DND-41 (cell line): ENCODE results near the gene EPB41L5.

ENCODE experiments used
- ATAC-seq: fragments of 200-7000 bp; cut with Tn5 transposase; 3 replicates; pipeline ENCODE4 v1.9.1; 2021; ENCODE audit warnings: low read depth; ENCODE audit not compliant: insufficient read depth
- DNase-seq: peaks from one replicate; pipeline ENCODE4 v3.0.0-alpha.2; 2020
- H2AFZ ChIP-seq: 2 replicates; pipeline ENCODE4 v1.6.0; 2012; ENCODE audit warnings: low read depth, low read length
- H3K27ac ChIP-seq: 2 replicates; pipeline ENCODE4 v1.5.1; 2012; ENCODE audit warnings: low read length, inconsistent platforms
- H3K27me3 ChIP-seq: fragments of 200-600 bp; sonication (generic); 2 replicates; pipeline ENCODE4 v1.6.0; 2012; ENCODE audit warnings: low read length, mild to moderate bottlenecking, inconsistent platforms; ENCODE audit not compliant: insufficient read depth, poor library complexity
- H3K36me3 ChIP-seq: 2 replicates; pipeline ENCODE4 v1.5.1; 2012; ENCODE audit warnings: low read length, inconsistent platforms; ENCODE audit not compliant: insufficient read depth
- H3K4me1 ChIP-seq: 2 replicates; pipeline ENCODE4 v1.5.1; 2012; ENCODE audit warnings: mild to moderate bottlenecking, low read length; ENCODE audit not compliant: insufficient read depth
- H3K4me2 ChIP-seq: 2 replicates; pipeline ENCODE4 v1.6.0; 2012; ENCODE audit warnings: mild to moderate bottlenecking, moderate library complexity, low read length, inconsistent platforms; ENCODE audit not compliant: insufficient read depth
- H3K4me3 ChIP-seq, 2 experiments: fragments of 200-600 bp in 1 of 2; shearing (Covaris generic) in 1 of 2; 2 replicates each; pipeline ENCODE4 v1.5.1; 2012 to 2016; ENCODE audit warnings: inconsistent platforms in 2 of 2, low read length in 2 of 2, mild to moderate bottlenecking in 2 of 2, low read depth in 1 of 2, moderate library complexity in 1 of 2
- H3K79me2 ChIP-seq: 2 replicates; pipeline ENCODE4 v1.6.0; 2012; ENCODE audit warnings: low read length, inconsistent platforms; ENCODE audit not compliant: insufficient read depth
- H3K9ac ChIP-seq: 2 replicates; pipeline ENCODE4 v1.6.0; 2012; ENCODE audit warnings: low read depth, mild to moderate bottlenecking, inconsistent platforms, low read length, moderate library complexity
- H3K9me3 ChIP-seq: 2 replicates; pipeline ENCODE4 v1.5.1; 2012; ENCODE audit warnings: low read length, moderate library complexity, mild to moderate bottlenecking, inconsistent platforms; ENCODE audit not compliant: insufficient read depth, severe bottlenecking
- H4K20me1 ChIP-seq: 2 replicates; pipeline ENCODE4 v1.6.0; 2012; ENCODE audit warnings: low read length; ENCODE audit not compliant: insufficient read depth
- EZH2 ChIP-seq: IDR thresholded peaks from 3 replicates; pipeline ENCODE4 v1.6.1; 2012; ENCODE audit warnings: borderline replicate concordance, low read depth, mild to moderate bottlenecking, moderate library complexity, low read length, inconsistent platforms; ENCODE audit not compliant: severe bottlenecking
- TF ChIP-seq, protein P1 (sequence below): IDR thresholded peaks from 2 replicates; pipeline ENCODE4 v1.5.1; 2012; ENCODE audit warnings: borderline replicate concordance, low read length, moderate library complexity, mild to moderate bottlenecking; ENCODE audit not compliant: poor library complexity, severe bottlenecking; ENCODE audit errors: extremely low read depth

The EPB41L5 gene

DNA sequence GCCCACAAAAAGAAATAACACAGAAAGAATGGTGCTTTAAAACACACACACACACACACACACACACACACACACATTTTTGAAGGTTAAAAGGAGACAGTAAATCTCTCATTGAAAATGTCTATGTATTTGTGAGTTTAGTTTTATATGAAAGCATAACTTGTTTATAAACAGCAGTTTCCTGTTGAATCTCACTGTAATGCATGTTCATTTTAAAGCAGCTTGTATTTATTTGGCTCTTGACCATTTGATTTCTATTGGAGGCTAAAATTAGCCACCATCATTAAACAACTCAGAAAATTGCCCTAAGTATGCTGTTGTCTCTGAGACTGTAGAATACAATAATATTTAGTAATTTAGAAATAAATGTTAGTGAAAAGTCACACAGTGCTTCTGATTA, 115.3 kb downstream of the EPB41L5 start:
- no peaks in the 10 kb centered on the region for H3K79me2 ChIP-seq
- no peaks in the 10 kb centered on the region for H3K9me3 ChIP-seq
- TF ChIP-seq, protein P1, sequence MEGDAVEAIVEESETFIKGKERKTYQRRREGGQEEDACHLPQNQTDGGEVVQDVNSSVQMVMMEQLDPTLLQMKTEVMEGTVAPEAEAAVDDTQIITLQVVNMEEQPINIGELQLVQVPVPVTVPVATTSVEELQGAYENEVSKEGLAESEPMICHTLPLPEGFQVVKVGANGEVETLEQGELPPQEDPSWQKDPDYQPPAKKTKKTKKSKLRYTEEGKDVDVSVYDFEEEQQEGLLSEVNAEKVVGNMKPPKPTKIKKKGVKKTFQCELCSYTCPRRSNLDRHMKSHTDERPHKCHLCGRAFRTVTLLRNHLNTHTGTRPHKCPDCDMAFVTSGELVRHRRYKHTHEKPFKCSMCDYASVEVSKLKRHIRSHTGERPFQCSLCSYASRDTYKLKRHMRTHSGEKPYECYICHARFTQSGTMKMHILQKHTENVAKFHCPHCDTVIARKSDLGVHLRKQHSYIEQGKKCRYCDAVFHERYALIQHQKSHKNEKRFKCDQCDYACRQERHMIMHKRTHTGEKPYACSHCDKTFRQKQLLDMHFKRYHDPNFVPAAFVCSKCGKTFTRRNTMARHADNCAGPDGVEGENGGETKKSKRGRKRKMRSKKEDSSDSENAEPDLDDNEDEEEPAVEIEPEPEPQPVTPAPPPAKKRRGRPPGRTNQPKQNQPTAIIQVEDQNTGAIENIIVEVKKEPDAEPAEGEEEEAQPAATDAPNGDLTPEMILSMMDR: no peak
- no peak for TF ChIP-seq EZH2
- DNase-seq: no peak
- H3K27ac ChIP-seq: no peak overlapping the region
- H2AFZ ChIP-seq: no peak overlapping the region
- H3K4me1 ChIP-seq: no peaks in the 10 kb centered on the region
- no peaks in the 10 kb centered on the region for H4K20me1 ChIP-seq
- no peak overlapping the region for H3K4me2 ChIP-seq
- no peak overlapping the region for H3K9ac ChIP-seq
- no peak for ATAC-seq
- peaks cover 11% of the 10 kb centered on the region for H3K36me3 ChIP-seq
- H3K4me3 ChIP-seq: no peak overlapping the region
- H3K27me3 ChIP-seq: no peaks in the 10 kb centered on the region

DNA sequence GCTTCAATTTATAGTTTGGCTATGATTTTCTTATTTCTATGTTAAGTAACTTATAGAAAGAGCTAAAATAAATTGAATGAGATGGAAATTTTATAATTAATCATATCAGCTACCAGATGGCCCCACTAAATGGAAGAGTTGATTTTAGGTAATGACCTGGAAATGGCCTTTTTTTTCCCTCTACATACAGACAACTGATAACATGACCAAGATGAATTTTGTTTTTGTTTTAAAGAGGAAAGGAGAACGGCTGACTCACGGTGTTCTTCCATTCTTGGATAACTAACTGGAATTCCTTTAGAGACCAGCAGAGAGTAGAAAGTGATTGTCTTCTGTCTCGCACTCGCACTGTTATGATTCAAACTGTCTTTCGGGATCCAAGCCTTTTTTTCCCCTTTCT, 119.3 kb downstream of the EPB41L5 start:
- no peaks in the 10 kb centered on the region for H3K27me3 ChIP-seq
- no peak overlapping the region for H2AFZ ChIP-seq

DNA sequence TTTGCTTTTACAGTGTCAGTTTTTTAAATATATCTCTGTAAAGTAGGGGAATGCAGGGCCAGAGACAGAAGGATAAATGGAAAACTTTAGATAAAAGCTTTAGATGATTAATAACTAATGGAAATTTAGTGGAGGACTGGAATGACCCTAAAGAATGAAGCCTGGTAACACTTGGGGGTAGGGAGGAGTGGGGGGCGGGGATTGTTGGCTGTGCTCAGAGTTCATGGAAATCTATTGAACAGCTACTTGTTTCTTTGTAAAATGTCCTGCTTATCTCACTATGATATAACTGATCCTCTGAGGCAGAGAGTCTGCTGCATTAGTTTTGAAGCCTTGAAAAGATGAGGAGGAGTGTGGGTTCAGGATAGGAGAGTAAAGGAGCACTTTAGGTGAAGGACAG, 119.8 kb downstream of the EPB41L5 start:
- Histone ChIP-seq H3K9ac (no peak overlapping the region), H3K36me3 (peaks cover 35% of the 10 kb centered on the region), H4K20me1 (no peaks in the 10 kb centered on the region), H2AFZ (no peak overlapping the region), H3K4me1 (no peaks in the 10 kb centered on the region), H3K27me3 (no peaks in the 10 kb centered on the region), H3K27ac (no peak overlapping the region), H3K79me2 (no peaks in the 10 kb centered on the region), H3K9me3 (peaks cover 7% of the 10 kb centered on the region), H3K4me2 (no peak overlapping the region), H3K4me3 (no peak overlapping the region)
- DNase-seq (no peak), ATAC-seq (no peak)
- no peak for TF ChIP-seq EZH2
- TF ChIP-seq, protein P1: no peak

More for the DNA sequence above, 119.3 kb downstream of the EPB41L5 start:
- DNase-seq (no peak), ATAC-seq (no peak)
- Histone ChIP-seq H3K36me3 (peaks cover 35% of the 10 kb centered on the region), H3K79me2 (no peaks in the 10 kb centered on the region), H4K20me1 (no peaks in the 10 kb centered on the region), H3K4me2 (no peak overlapping the region), H3K4me1 (no peaks in the 10 kb centered on the region), H3K9me3 (peaks cover 7% of the 10 kb centered on the region), H3K27ac (no peak overlapping the region), H3K4me3 (no peak overlapping the region), H3K9ac (no peak overlapping the region)
- TF ChIP-seq EZH2: no peak
- TF ChIP-seq, protein P1: no peak

DNA sequence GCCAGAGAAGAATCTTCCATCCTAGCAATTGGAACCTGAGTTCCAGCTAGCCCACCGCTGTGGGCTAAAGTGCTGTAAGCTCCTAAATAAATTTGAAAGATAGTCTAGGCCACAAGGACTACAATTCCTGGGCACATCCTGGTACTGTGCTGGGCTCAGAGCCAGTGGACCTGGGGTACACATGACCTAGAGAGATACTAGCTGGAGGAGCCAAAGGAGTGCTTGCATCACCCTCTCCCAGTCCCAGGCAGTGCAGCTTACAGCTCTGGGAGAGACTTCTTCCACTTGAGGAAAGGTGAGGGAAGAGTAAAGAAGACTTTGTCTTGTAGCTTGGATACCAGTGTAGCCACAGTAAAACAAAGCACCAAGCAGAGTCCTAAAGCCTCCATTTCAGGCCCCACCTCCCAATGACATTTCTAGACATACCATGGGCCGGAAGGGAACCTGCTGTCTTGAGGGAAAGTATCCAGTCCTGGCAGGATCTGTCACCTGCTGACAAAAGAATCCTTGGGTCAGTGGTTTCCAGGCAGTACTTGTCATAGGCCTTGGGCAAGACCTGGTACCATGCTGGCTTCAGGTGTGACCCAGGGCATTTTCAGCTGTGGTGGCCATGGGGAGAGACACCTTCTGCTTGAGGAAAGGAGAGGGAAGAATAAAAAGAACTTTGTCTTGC, 120.8 kb downstream of the EPB41L5 start:
- no peaks in the 10 kb centered on the region for H4K20me1 ChIP-seq
- no peaks in the 10 kb centered on the region for H3K4me1 ChIP-seq
- peaks cover 7% of the 10 kb centered on the region for H3K9me3 ChIP-seq
- ATAC-seq (no peak), DNase-seq (no peak)
- no peak overlapping the region for H3K4me3 ChIP-seq
- no peaks in the 10 kb centered on the region for H3K27me3 ChIP-seq
- no peak overlapping the region for H3K4me2 ChIP-seq
- H2AFZ ChIP-seq: no peak overlapping the region
- no peak overlapping the region for H3K9ac ChIP-seq
- peaks cover 35% of the 10 kb centered on the region for H3K36me3 ChIP-seq
- no peak for TF ChIP-seq EZH2
- TF ChIP-seq, protein P1: no peak
- H3K79me2 ChIP-seq: no peaks in the 10 kb centered on the region
- H3K27ac ChIP-seq: no peak overlapping the region
